ENCODE data around the gene PPME1.

The PPME1 gene

DNA sequence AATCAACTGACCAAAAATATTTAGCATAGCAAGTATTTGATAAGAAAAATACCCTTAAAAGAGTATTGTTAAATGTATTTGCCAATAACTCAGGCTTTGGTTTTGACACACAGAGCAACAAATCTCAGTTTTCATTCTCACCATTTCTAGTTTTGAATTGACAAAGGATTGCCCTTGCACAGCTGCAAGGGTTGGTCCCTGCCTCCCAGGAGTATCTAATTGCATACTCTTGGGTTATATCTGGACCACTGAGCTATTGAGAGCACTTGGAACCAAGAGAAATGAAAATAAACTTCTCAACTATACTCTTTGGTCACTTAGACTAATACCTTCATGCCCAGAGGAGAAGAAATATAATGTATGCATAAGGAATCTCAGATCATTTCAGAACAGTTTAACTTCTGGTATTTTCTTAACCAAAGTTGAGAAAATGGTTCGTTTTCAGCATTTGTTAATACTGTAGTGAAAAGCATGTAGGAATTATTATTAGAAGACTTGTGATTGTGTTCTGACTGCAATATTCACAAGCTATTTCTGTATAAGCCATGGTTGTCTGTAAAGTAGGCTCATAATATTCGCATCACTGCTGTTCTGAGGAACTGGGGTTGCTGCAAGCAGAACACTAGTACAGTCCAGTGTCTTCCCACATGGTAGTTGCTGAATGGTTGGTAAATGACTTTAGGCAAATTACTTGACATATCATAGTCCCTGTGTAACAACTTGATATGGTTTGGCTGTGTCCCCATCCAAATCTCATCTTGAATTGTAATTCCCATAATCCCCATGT is 8.2 kb upstream of the PPME1 start:
- DNase-seq, result no peak

GRCh38 chr11:74168838-74169237 is 2.3 kb upstream of the PPME1 start:
- DNase-seq, result no peak

- DNase-seq, result peak in 1 of 2 experiments; percentile 8
Observed at GRCh38 chr11:74169738-74170458, 1.2 kb upstream of the PPME1 start.

DNA sequence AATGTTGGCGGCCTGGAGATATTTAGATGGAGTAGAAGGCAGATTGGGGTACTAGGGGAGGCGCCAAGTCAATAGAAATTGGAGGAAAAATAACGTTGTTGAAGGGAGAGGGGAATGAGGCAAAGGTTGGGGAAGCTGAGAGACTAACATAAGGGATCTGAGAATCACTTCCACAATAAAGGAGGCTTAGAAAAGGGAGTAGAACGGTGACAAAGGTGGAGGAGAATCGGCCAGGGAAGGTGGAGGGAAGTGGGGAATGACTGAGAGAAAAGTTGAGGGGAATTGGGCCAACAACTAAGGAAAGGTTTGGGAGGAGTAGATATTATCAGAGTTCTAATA is 510 bp downstream of the PPME1 start:
- no peak for DNase-seq

GRCh38 chr11:74171997-74172396 is 908 bp downstream of the PPME1 start:
- DNase-seq, result no peak

- no peak for DNase-seq
Observed at GRCh38 chr11:74175920-74176319, 4.8 kb downstream of the PPME1 start.

DNA sequence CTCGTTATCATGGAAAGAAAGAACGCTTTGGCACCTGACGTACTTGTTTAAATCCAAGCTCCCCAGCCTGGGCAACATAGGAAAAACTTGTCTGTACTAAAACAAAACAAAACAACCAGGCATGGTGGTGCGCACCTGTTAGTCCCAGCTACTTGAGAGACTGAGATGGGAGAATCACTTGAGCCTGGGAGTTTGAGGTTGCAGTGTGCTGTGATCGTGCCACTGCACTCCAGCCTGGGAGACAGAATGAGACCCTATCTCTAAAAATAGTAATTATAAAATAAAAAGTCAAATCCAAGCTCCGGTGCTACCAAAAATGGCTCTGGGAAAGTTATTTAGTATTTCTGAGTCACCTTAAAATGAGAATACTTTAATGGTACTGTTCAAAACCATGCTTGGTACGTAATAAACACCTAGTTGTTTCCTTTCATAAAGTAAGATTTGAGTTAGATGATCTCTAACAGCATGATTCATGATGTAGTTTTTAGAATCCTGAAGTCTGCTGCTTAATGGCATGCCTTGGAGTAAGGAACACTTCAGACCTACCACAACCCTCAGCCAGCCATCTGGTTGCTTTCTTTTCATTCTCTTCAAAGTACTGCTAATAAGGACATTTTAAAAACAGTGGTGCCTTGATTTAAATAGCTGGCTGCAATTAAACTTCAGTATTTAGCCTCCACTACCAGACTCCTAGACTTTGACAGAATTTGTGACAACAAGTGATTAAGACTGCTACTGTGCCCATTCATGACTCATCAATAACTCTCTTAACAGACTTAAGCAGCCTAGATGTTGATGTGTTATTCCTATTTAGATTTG is 8.4 kb downstream of the PPME1 start:
- no peak for DNase-seq

- DNase-seq, result no peak
Observed at GRCh38 chr11:74182635-74183034, 11.5 kb downstream of the PPME1 start.

DNA sequence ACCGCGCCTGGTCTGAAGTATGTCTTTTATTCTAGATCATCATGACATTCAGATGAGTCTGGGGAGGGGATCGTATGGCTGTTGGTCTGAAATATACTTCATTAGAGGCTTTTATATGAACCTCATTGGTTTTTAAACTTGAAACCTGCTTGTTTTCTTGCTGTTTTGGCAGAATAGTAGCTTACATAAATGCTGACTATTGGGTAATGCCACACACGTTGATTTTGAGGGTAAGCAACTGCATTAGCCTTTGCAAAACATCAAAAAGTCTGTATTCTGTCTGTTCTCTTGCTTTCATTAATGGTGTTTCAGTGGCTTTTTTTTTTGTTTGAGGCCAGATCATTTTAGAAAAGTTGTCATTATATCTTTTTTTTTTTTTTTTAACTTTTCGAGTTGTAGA is 14.2 kb downstream of the PPME1 start:
- DNase-seq, result no peak

DNA sequence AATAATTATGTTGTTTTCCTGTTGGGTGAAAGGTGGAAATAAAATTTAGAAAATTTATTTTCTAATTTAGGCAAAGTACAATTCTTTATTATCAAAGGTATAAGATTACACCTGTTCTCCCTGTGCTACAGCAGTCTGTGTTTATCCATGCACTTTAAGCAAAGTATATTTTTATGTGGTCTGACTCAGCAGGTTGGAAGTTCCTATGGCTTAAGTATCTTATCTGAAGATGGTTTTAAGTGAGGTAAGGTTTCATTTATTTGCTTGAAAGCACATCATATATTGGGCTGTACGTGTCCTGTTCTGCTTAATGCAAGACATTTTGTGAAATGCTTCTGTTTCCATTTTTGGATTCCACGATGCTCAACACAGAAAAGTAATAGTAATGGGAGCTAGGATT is 14.6 kb downstream of the PPME1 start:
- DNase-seq, result no peak

- DNase-seq, result no peak
Observed at GRCh38 chr11:74195828-74196227, 24.7 kb downstream of the PPME1 start.

DNA sequence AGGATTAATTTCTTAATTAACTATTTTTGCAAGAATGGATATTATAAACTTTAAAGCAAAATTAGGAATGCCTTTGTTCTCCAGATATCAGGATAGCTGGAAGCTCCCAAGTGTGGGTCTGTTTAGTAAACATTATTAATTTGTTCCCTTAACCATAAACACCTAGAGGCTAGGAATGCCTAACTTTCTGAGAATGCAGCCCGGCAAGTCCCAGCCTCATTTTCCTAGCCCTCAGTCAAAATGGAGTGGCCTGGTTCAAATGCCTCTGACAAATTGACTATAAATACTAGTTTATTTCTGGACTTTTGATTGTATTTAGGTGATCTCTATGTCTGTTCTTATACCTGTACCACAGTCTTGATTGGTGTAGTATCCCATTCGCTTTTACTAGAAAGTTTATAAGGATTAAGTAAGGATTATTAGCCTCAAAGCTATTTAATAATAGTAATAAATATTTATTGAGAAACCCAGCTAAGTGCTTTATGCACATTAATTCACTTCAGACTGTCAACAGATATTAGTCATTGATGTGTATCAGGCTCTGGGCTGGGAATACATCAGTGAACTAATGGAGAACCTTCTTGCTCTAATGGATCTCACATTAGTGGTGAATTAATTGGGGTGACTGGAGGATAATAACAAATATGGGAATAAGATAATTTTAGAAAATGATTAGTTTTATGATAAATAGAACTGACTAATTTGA is 25.8 kb downstream of the PPME1 start:
- DNase-seq, result no peak

DNA sequence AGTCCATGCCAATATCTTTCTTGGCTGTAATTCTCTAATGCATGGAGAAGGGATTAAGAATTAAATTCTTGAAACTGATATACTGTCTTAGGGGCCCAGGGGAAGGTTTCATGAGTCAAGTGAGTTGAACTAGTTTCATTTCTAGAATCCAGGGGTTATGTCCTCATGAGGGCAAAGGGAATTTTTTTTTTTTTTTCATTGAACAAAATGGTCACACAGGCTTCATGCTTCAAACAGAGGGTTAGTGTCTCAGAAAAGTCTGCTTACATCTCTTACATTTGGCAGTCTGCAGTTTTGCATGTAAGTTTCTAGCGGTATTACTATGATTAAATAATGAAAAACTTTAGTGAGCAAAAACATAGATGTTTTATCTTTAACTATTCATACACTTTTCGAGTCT is 32.9 kb downstream of the PPME1 start:
- no peak for DNase-seq

GRCh38 chr11:74204701-74205100 is 33.6 kb downstream of the PPME1 start:
- no peak for DNase-seq

- no peak for DNase-seq
Observed at GRCh38 chr11:74205181-74205580, 34.1 kb downstream of the PPME1 start.

GRCh38 chr11:74206746-74207145 is 35.7 kb downstream of the PPME1 start:
- DNase-seq, result no peak

GRCh38 chr11:74208507-74208906 is 37.4 kb downstream of the PPME1 start:
- no peak for DNase-seq

GRCh38 chr11:74212533-74212932 is 41.4 kb downstream of the PPME1 start:
- DNase-seq, result no peak

DNA sequence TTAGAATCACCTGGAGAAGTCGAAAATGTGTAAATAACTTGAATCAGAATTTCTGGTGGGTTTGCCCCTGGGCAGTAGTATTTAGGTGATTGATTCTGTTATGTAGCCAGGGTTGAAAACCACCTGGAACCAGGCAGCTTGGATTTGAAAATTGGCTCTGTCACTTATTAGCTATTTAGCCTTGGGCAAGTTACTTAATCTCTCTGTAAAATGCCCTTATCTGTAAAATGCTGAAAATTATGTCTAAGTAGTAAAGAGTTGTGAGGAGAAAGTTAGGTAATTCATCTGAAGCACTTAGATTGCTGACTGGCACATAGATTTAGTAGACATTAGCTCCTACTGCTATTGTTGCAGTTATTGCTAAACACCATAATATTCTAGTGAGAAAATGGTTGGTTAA is 49.3 kb downstream of the PPME1 start:
- no peak for DNase-seq

- DNase-seq, result no peak
Observed at GRCh38 chr11:74221816-74222215, 50.7 kb downstream of the PPME1 start.

DNA sequence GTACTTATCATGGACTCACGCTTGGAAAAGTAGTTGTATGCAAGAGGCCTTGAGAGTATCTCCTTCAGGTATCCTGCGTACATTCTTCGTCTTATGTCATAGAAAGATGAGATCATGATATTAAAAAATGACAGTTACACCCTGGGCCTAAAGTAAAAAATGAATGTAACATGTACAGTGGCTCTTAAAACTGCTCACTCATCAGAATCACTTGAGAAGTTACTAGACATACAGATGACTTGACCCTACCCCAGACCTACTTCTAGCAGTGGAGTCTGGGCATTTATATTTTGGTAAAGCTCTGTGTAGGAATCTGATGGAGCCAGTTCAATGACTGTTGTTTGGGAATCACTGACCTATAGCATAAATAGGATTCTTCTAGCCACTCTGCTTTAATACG is 54.5 kb downstream of the PPME1 start:
- no peak for DNase-seq

GRCh38 chr11:74226907-74227306 is 55.8 kb downstream of the PPME1 start:
- no peak for DNase-seq

- DNase-seq, result no peak
Observed at GRCh38 chr11:74232311-74232950, 61.3 kb downstream of the PPME1 start.
